Measurements from ENCODE around the gene CD248.
A peak's percentile ranks its signal among the peaks of the same experiment; 100 is the strongest.
"Not testable (repeated sequence)": the region's sequence is repeated elsewhere in the genome, so short reads cannot be mapped to it uniquely, and the experiment has no call there.

CD248 gene

DNA sequence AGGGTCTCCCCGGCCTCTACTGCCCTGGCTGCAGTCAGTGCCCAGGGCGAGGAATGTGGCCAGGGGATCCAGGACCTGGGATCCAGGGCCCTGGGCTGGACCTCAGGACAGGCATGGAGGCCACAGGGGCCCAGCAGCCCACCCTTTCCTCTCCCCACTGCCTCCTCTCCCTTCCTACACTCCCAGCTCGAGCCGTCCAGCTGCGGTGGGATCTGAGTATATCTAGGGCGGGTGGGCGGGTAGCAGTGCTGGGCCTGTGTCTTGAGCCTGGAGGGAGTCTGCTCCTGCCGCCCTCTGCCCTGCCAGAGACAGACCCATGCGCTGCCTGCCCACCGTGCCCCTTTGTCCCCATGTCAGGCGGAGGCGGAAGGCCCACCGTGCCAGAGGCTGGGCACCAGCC lies 40.2 kb downstream of the CD248 start:
- not testable (repeated sequence) for DNase-seq (ENCODE audit: low read depth, low spot score)

DNA sequence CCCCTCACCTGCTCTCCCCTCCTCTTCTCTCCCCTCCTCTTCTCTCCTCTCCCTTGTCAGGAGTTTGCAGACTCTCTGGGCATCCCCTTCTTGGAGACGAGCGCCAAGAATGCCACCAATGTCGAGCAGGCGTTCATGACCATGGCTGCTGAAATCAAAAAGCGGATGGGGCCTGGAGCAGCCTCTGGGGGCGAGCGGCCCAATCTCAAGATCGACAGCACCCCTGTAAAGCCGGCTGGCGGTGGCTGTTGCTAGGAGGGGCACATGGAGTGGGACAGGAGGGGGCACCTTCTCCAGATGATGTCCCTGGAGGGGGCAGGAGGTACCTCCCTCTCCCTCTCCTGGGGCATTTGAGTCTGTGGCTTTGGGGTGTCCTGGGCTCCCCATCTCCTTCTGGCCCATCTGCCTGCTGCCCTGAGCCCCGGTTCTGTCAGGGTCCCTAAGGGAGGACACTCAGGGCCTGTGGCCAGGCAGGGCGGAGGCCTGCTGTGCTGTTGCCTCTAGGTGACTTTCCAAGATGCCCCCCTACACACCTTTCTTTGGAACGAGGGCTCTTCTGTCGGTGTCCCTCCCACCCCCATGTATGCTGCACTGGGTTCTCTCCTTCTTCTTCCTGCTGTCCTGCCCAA lies 40.7 kb downstream of the CD248 start:
- DNase-seq (ENCODE audit: low read depth, low spot score), result no peak

DNA sequence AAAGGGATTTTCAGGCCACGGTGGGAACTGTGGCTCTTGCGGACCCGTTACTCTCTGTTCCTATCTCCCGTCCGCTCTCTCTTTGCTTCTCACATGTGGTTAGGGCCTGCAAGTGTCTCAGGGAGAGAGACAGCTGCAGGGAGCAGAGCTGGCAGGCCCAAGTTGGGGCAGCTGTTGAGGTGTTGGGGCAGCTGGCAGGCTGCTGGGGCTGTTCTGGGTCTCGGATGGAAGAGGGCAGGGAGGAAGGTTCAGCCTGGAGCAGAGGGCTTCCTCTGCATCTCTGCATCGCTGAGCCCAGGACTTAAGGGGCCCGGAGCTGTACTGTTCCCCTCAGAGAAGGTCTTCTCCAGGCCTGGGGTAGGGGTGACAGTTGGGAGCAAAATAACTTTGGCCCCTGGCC lies 41.4 kb downstream of the CD248 start:
- no peak for DNase-seq (ENCODE audit: low read depth, low spot score)

DNA sequence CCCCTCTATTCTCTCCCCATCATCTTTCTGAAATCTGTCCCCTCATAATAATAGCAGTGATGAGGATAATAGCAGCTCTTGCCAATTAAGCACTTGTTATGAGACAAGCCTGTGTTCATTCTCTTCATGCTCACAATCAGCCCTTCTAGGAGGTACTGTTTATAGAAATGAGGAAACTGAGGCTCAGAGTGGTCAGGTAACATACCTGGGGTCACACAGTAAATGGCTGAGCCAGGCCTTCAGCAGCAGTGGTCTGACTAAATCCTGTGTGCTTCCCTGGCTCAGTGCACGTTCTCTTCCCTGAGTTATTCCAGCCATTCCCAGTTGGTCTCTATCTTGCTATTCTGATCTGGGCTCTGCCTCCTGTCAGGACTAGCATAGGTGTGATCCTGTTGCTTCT lies 42.6 kb downstream of the CD248 start:
- DNase-seq (ENCODE audit: low read depth, low spot score), result no peak

DNA sequence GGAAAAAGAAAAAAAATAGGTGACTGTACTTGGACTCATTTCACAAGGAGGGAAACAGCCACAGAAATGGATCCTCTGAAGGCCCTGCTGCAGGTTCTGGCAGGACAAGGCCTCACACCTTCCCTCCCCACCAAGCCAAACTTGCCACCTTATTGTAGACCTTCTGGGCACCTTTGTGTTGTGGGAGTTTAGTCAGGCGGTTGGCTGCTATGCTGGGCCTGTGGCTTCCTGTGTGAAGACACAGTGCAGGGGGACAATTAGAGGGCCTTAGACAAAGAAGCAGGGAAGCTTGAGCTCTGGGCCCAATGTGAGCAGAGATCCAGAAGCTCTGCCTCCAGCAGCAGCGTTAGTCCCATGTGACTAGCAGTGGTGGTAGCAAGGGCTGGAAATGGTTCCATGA lies 44.2 kb downstream of the CD248 start:
- no peak for DNase-seq (ENCODE audit: low read depth, low spot score)

DNA sequence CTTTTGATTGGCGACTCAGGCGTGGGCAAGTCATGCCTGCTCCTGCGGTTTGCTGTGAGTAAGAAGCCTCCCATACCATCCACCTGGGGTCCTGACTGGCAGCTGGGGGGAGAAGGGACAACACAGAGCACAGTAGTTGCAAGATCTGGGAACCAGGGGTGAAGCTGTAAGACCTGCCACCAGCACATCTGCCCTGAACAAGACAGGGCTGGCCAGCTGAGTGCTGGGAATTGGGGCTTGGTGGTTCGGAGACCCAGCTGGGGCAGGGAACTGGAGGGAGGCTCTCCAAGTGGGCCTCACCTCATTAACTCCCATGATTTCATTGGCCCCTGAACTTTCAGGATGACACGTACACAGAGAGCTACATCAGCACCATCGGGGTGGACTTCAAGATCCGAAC lies 45.0 kb downstream of the CD248 start:
- DNase-seq (ENCODE audit: low read depth, low spot score), result no peak

DNA sequence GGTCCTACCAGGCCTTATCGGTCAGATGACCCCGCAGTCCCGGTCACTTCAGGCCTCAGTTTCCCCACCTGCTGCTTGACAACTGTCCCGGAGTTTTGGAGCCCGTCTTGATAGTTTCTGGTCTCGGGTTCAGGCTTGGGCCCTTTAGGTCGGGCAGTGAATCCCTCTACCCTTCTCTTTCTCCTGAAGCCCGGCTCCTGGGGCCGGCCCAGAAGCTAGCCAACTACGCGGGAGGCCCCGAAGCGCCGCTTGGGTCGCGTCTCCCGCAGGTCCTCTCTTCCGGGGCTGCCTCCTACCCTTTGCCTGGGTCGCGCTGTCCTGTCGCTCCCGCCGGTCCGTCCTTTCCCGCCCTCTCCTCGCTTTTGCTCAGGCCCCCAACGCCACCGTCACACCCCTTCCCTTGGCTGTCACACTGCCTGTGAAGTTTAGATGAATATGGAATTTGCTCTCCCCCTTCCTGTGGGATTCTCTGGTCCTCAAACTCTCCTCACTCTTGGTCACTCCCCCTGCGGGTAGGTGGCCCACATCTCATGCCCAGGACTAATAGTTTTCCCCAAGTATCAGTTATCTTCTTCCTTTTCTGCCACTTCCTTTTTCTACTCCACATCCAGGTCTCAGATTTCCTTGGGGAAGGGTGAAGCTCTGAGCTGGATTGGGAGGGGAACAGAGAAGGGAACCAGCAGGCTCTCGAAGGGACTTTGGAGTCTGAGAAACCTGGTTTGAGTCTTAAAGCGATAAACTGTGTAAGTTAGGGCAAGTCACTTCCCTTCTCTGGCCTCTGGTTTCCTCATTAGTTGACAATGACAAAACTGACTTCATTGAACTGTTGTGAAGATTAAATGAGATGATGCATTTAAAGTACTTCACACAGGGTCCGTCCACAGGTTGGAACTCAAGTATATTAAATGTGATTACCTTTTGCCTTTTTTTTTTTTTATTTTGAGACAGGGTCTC lies 47.6 kb downstream of the CD248 start:
- peak; percentile 55 for DNase-seq (ENCODE audit: low read depth, low spot score)

DNA sequence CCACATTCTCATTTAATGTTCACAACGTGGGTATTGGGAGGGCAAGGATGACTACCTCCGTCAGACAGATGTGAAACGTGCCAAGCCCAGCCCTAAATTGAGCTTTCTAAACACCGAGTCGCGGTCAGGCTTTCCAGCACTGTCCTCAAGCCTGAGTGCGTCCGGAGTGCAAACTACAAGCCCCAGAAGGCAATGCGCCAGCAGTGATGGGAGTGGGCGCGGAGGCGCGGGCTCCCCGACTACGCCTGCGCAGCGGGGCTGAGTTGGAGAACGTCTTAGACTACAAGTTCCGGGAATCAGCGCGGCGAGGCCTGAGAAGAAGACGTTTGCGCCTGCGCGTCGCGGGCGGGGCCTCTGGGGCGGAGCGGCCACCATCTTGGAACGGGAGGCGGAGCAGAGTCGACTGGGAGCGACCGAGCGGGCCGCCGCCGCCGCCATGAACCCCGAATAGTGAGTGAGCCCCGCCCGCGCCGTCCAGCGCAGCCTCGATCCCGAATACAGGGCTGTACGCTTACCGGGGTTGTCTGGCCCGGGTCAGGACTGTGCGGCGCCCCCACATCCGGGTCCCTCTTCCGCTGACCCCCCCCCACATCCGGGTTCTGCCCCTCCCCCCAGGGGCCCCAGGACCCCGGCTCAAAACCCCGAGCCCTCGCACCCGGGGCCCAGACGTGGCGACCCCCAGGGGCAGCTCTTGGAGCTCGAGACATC lies 48.4 kb downstream of the CD248 start, which contains the start of gene RAB1B:
TSS of gene RAB1B (plus strand) at position 396 of the 708 bp plus-strand sequence. CDS start at position 437, 41 bp downstream.
- peak; percentile 99 for DNase-seq (ENCODE audit: low read depth, low spot score)

DNA sequence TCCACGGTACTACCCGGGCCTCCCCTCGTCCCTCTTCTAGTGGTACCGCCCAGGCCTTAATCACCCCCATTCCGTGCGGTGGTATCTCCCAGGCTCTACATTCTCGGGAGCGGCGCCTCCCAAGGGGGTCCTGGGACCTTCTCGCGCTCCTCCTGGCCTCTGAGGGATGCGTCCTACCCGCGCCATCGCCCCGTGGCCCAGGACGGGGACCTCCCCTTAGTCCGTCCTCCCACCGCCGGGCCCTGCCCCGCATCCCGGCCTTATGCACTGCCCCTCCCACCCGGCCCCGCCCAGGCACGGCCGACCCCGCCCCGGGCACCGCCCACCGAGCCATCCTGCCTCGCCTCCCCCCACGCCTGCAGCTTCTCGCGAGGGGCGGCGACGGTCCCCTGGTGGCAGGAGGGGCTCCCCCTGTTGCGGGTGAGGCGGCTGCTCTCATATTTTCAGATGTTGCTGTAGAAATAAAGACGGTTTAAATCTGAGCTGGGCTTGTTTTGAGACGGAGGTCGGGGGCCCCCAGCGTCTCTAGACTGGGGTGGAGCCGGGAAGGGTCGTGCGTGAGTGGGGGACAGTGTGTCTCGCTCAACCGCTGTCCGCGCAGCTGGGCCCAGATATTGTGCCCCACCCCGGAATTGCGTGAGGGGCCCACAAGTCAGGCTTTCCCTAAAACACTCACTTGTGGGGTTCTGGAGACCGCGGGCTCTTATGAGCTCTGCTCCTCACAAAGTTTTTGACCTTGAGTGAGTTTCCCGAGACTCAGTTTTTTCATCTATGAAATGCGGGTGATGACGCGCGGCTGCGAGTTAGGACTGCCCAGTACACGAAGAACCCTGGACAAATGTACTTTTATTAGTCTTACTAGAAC lies 49.2 kb downstream of the CD248 start:
- peak; percentile 77 for DNase-seq (ENCODE audit: low read depth, low spot score)

DNA sequence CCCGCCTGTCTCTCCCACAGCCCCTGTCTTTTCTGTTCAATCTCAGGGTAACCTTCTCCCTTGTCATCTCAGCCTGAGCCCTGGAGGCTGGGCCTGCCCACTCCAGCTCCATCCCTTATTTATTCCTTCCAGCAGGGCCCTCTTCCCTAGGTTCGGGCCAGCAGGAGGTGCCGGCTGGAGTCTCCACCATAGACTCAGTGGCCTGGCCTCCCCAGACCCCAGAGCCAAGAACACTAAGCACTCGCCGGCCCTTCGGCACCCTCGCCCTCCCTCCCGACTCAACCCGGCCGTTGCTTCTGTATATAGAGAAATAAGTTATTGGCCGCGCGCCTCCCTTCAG lies 49.8 kb downstream of the CD248 start:
- no peak for DNase-seq (ENCODE audit: low read depth, low spot score)

DNA sequence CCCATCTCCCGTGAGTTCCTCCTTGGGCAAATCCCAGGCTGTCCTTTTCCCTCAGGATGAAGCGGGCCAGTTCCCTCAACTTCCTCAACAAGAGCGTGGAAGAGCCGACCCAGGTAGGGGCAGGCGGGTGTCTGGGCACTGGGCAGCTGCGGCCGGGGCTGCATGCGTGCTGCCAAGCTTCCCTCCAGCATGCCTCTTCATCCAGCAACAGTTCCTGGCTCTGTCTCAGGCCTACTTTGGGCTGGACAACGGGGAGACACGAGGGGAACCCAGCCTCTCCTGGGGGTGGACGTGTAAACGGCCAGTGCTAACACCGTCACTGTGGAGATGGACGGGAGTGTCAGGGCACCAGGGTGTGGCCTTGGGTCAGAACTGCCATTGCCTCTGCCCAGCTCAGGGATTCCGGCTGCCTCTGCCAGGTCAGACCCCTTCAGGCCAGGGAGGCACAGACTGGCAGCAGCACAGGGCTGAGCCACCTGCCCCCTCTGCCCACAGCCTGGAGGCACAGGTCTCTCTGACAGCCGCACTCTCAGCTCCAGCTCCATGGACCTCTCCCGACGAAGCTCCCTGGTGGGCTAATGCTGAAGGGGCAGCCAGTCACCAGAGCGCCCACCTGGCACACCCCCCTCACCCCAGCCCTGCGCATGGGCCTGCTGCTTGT lies 50.3 kb downstream of the CD248 start:
- no peak for DNase-seq (ENCODE audit: low read depth, low spot score)

DNA sequence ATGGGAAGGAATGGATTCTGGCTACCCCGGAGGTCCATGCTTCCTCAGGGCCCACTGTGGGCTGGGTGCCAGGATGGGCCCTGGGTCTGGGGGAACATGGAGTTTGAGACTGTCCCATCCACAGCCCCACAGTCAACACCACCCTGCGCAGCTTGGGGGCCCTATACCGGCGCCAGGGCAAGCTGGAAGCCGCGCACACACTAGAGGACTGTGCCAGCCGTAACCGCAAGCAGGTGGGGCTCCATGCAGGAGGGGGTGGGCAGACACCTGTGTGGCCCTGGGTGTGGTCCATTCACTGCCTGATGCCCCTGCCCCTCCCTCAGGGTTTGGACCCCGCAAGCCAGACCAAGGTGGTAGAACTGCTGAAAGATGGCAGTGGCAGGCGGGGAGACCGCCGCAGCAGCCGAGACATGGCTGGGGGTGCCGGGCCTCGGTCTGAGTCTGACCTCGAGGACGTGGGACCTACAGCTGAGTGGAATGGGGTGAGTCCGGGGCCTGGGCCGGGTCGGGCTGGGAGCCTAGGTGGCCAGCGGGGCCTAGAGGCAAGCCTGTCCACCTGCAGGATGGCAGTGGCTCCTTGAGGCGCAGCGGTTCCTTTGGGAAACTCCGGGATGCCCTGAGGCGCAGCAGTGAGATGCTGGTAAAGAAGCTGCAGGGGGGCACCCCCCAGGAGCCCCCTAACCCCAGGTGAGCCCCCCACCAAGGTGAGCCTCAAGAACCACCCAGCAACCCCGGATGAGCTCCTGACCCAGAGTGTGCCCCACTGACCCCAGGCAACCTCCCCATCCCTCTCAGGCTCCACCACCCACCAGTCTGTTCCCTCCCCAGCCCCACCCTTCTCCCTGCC lies 51.1 kb downstream of the CD248 start:
- DNase-seq (ENCODE audit: low read depth, low spot score), result no peak

DNA sequence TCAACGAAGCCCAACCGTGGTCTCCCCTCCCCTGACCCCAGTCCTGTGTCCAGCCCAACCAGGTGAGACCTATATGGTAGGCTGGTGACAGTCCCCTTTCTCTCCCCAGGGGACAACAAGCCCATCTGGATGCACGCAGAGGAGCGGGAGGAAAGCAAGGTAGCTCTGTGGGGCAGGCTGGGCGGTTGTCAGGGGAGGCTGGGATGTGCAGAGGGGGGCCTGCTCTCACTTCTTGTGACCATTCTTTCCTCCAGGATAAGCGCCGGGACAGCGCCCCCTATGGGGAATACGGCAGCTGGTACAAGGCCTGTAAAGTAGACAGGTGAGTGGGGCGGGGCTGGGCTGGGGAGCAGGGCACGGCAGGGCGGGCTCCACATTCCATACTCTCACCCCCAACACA lies 51.9 kb downstream of the CD248 start:
- DNase-seq (ENCODE audit: low read depth, low spot score), result peak; percentile 83

All from ELF-1 (cell line).